Measurements from ENCODE around the gene WDR17. TPM values are rescaled to one million over a fixed set of nuclear protein-coding genes. Genes with fewer than 3 reads are reported as not detected.
A peak's percentile ranks its signal among the peaks of the same experiment; 100 is the strongest.

The WDR17 gene
- total RNA-seq, 1 donor = 0.36 TPM

DNA sequence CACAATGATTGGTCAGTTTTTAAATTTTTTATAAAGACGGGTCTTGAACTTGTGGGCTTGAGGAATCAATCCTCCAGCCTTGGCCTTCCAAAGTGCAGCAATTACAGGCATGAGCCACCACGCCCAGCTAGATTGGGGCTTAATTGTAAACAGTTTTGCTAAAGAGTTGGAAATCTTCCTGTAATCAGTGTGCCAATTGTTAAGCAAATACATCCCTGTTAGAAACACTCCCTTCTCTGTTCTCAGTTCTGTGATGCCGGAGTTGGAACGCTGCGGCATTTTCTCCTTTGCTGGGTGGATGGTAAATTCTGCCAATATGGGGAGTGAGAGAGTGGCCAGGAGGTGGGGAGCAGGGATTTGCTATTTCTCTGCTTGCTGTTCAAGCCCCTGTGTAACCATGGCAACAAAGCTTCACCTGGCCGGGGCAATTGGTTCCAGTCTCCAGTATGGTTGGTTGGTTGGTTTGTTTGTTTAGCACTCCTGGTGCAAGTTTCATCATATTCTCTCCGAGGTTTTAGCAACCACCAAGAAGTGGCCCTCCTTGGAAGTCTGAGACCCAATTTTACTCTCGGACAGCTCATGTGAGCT, 132.8 kb downstream of the WDR17 start:
- no peaks in the 10 kb centered on the region for H3K36me3 ChIP-seq (ENCODE audit: insufficient read depth, low read length)
- no peaks in the 10 kb centered on the region for H3K27me3 ChIP-seq (ENCODE audit: insufficient read depth, low read length)
- peak overlapping the region; percentile 39 for H2AFZ ChIP-seq (ENCODE audit: low read length)
- H3K9me3 ChIP-seq (ENCODE audit: low read depth, low read length) = no peaks in the 10 kb centered on the region
- TF ChIP-seq, protein P1, sequence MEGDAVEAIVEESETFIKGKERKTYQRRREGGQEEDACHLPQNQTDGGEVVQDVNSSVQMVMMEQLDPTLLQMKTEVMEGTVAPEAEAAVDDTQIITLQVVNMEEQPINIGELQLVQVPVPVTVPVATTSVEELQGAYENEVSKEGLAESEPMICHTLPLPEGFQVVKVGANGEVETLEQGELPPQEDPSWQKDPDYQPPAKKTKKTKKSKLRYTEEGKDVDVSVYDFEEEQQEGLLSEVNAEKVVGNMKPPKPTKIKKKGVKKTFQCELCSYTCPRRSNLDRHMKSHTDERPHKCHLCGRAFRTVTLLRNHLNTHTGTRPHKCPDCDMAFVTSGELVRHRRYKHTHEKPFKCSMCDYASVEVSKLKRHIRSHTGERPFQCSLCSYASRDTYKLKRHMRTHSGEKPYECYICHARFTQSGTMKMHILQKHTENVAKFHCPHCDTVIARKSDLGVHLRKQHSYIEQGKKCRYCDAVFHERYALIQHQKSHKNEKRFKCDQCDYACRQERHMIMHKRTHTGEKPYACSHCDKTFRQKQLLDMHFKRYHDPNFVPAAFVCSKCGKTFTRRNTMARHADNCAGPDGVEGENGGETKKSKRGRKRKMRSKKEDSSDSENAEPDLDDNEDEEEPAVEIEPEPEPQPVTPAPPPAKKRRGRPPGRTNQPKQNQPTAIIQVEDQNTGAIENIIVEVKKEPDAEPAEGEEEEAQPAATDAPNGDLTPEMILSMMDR (IDR thresholded peaks at IDR 0.05; ENCODE audit: extremely low read depth, low read depth, low read length) = no peak
- H3K4me1 ChIP-seq (ENCODE audit: insufficient read depth, low read length) = peaks cover 18% of the 10 kb centered on the region
- H3K4me2 ChIP-seq (ENCODE audit: insufficient read depth, low read length) = no peak overlapping the region
- no peaks in the 10 kb centered on the region for H3K79me2 ChIP-seq (ENCODE audit: insufficient read depth, low read length)
- no peak for DNase-seq (ENCODE audit: insufficient read length, low spot score, missing footprints)
- no peak overlapping the region for H3K4me3 ChIP-seq (ENCODE audit: insufficient read depth, low read length)
- no peak overlapping the region for H3K27ac ChIP-seq (ENCODE audit: low read depth, low read length)
- H4K20me1 ChIP-seq (ENCODE audit: insufficient read depth, low read length) = no peaks in the 10 kb centered on the region

DNA sequence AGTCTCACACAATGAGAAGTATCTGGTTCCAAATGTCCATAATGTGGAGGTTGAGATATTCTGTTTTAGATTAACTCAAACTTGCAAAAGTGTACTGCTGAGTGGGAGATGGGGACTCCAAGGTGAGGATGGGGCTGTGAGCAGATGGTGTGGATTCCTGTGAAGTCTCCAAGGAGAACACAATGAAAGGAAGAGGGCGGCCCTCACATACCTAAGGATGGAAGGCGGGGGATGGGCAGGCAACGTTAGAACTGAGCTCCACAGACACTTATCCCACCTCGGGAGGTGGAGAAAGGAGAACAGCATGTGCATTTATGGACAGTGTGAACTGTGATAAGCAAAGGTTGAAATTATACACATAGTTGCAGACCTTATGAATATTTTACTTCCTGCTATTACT, 139.7 kb downstream of the WDR17 start:
- TF ChIP-seq, protein P1 (IDR thresholded peaks at IDR 0.05; ENCODE audit: extremely low read depth, low read depth, low read length) = no peak
- H4K20me1 ChIP-seq (ENCODE audit: insufficient read depth, low read length) = no peaks in the 10 kb centered on the region
- no peak overlapping the region for H3K4me2 ChIP-seq (ENCODE audit: insufficient read depth, low read length)
- peak; percentile 1 for DNase-seq (ENCODE audit: insufficient read length, low spot score, missing footprints)
- no peaks in the 10 kb centered on the region for H3K79me2 ChIP-seq (ENCODE audit: insufficient read depth, low read length)
- H3K27me3 ChIP-seq (ENCODE audit: insufficient read depth, low read length) = no peaks in the 10 kb centered on the region
- H3K27ac ChIP-seq (ENCODE audit: low read depth, low read length) = no peak overlapping the region
- H3K36me3 ChIP-seq (ENCODE audit: insufficient read depth, low read length) = no peaks in the 10 kb centered on the region
- no peaks in the 10 kb centered on the region for H3K4me1 ChIP-seq (ENCODE audit: insufficient read depth, low read length)
- no peaks in the 10 kb centered on the region for H3K9me3 ChIP-seq (ENCODE audit: low read depth, low read length)
- H2AFZ ChIP-seq (ENCODE audit: low read length) = no peak overlapping the region
- H3K4me3 ChIP-seq (ENCODE audit: insufficient read depth, low read length) = no peak overlapping the region

DNA sequence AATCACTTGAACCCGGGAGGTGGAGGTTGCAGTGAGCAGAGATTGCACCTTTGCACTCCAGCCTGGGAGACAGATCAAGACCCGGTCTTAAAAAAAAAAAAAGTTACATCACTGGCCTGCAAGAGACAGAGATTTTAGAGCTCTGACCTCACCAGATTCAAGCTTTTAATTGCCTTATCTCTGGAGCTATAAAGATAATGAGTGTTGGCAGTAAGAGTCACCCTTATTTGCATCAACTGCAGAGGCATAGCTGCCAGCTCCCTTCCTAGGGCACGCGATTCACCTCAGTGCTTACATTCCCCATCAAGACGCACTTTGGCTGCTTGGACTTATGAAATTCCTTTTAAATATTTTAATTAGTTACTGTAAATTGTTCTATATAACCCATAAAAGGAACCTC, 142.2 kb downstream of the WDR17 start:
- no peaks in the 10 kb centered on the region for H3K36me3 ChIP-seq (ENCODE audit: insufficient read depth, low read length)
- no peaks in the 10 kb centered on the region for H4K20me1 ChIP-seq (ENCODE audit: insufficient read depth, low read length)
- H3K9me3 ChIP-seq (ENCODE audit: low read depth, low read length) = no peaks in the 10 kb centered on the region
- TF ChIP-seq, protein P1 (IDR thresholded peaks at IDR 0.05; ENCODE audit: extremely low read depth, low read depth, low read length) = no peak
- no peaks in the 10 kb centered on the region for H3K27me3 ChIP-seq (ENCODE audit: insufficient read depth, low read length)
- no peaks in the 10 kb centered on the region for H3K79me2 ChIP-seq (ENCODE audit: insufficient read depth, low read length)
- H3K4me2 ChIP-seq (ENCODE audit: insufficient read depth, low read length) = no peak overlapping the region
- H3K27ac ChIP-seq (ENCODE audit: low read depth, low read length) = no peak overlapping the region
- no peak overlapping the region for H2AFZ ChIP-seq (ENCODE audit: low read length)
- DNase-seq (ENCODE audit: insufficient read length, low spot score, missing footprints) = no peak
- H3K4me3 ChIP-seq (ENCODE audit: insufficient read depth, low read length) = no peak overlapping the region
- no peaks in the 10 kb centered on the region for H3K4me1 ChIP-seq (ENCODE audit: insufficient read depth, low read length)

DNA sequence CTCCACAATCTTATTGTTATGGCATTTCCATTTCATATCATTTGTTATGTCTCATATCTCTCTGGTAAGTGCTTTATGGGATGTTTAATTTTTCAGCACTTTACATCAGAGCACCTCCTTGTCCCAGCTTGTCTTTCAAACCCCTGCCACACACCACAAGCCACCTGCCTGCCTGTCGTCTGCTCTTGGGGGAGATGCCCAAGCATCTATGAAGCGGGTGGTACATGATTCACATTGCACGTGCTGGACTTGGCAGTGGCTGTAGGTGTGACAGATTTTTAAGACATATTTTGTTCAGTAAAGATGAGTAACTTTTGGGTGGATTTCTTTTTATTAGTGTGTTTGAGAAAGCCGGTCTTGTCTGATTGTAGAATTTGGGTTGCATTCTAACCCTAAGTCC, 143.9 kb downstream of the WDR17 start:
- Histone ChIP-seq H3K9me3 (ENCODE audit: low read depth, low read length) (no peaks in the 10 kb centered on the region), H3K36me3 (ENCODE audit: insufficient read depth, low read length) (no peaks in the 10 kb centered on the region), H4K20me1 (ENCODE audit: insufficient read depth, low read length) (no peaks in the 10 kb centered on the region), H2AFZ (ENCODE audit: low read length) (no peak overlapping the region), H3K79me2 (ENCODE audit: insufficient read depth, low read length) (no peaks in the 10 kb centered on the region), H3K4me2 (ENCODE audit: insufficient read depth, low read length) (no peak overlapping the region), H3K27me3 (ENCODE audit: insufficient read depth, low read length) (no peaks in the 10 kb centered on the region), H3K27ac (ENCODE audit: low read depth, low read length) (no peak overlapping the region), H3K4me1 (ENCODE audit: insufficient read depth, low read length) (no peaks in the 10 kb centered on the region), H3K4me3 (ENCODE audit: insufficient read depth, low read length) (no peak overlapping the region)
- TF ChIP-seq, protein P1 (IDR thresholded peaks at IDR 0.05; ENCODE audit: extremely low read depth, low read depth, low read length) = no peak
- no peak for DNase-seq (ENCODE audit: insufficient read length, low spot score, missing footprints)

All from osteoblast (primary cell).